Measurements from ENCODE around the gene ASB10. TPM values are rescaled to one million over a fixed set of nuclear protein-coding genes. Genes with fewer than 3 reads are reported as not detected.
A peak's percentile ranks its signal among the peaks of the same experiment; 100 is the strongest.

ASB10 gene
- total and polyA plus RNA-seq, 4 donors = 0.12 TPM; not detected in 3

GRCh38 chr7:151148319-151149259 is 38.5 kb downstream of the ASB10 start:
- no peaks in the 10 kb centered on the region for H3K9me3 ChIP-seq (ENCODE audit: control insufficient read depth, insufficient read depth, low read length)
- peaks cover 6% of the 10 kb centered on the region for H3K27me3 ChIP-seq (ENCODE audit: control insufficient read depth, insufficient read depth, low read length)
- DNase-seq (ENCODE audit: low read depth in 4 of 6, low spot score in 6 of 6) = no peak

GRCh38 chr7:151146761-151147160 is 40.3 kb downstream of the ASB10 start:
- WGBS (ENCODE audit: insufficient coverage) = 60% methylated on average over 1 of the region's 3 CpGs
- Histone ChIP-seq H3K4me3 (ENCODE audit: low read depth, low read length) (no peak overlapping the region), H3K27ac (ENCODE audit: low read depth, low read length) (no peak overlapping the region), H3K36me3 (ENCODE audit: control insufficient read depth, insufficient read depth, low read length) (peaks cover 35% of the 10 kb centered on the region), H3K9me3 (ENCODE audit: control insufficient read depth, insufficient read depth, low read length) (no peaks in the 10 kb centered on the region), H3K27me3 (ENCODE audit: control insufficient read depth, insufficient read depth, low read length) (peaks cover 4% of the 10 kb centered on the region), H3K4me1 (ENCODE audit: control insufficient read depth, insufficient read depth, low read length) (peaks cover 29% of the 10 kb centered on the region)
- DNase-seq (ENCODE audit: low read depth in 4 of 6, low spot score in 6 of 6) = no peak

More at GRCh38 chr7:151148319-151149259, 38.5 kb downstream of the ASB10 start:
- Histone ChIP-seq H3K4me3 (ENCODE audit: low read depth, low read length) (no peak overlapping the region), H3K36me3 (ENCODE audit: control insufficient read depth, insufficient read depth, low read length) (peaks cover 17% of the 10 kb centered on the region), H3K27ac (ENCODE audit: low read depth, low read length) (no peak overlapping the region), H3K4me1 (ENCODE audit: control insufficient read depth, insufficient read depth, low read length) (peaks cover 11% of the 10 kb centered on the region)
- 57% methylated on average over 21 of the region's 22 CpGs for WGBS (ENCODE audit: insufficient coverage)

DNA sequence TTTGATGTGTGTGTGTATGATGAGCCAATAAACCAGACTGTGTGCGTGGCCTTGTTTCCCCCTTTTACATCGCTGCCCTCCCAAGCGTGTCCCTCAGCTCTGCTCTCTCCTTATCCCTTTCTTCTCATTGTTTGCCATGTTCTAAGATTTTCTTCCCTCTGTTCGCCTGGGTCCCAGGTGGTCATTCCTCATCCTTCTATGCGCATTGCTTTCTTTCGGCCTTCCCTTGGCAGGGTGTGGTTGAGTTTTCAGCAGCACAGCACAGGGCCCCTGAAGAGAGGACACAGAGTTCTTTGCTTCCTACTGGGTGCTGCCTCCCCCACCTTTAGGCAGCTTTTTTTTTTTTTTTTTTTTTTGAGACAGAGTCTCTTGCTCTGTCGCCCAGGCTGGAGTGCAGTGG is 42.7 kb downstream of the ASB10 start:
- H3K4me3 ChIP-seq (ENCODE audit: low read depth, low read length) = no peak overlapping the region
- H3K27ac ChIP-seq (ENCODE audit: low read depth, low read length) = no peak overlapping the region
- 83% methylated on average over 4 of the region's 7 CpGs for WGBS (ENCODE audit: insufficient coverage)
- H3K9me3 ChIP-seq (ENCODE audit: control insufficient read depth, insufficient read depth, low read length) = no peaks in the 10 kb centered on the region
- peaks cover 56% of the 10 kb centered on the region for H3K36me3 ChIP-seq (ENCODE audit: control insufficient read depth, insufficient read depth, low read length)
- H3K27me3 ChIP-seq (ENCODE audit: control insufficient read depth, insufficient read depth, low read length) = no peaks in the 10 kb centered on the region
- H3K4me1 ChIP-seq (ENCODE audit: control insufficient read depth, insufficient read depth, low read length) = peaks cover 44% of the 10 kb centered on the region
- no peak for DNase-seq (ENCODE audit: low read depth in 4 of 6, low spot score in 6 of 6)

- H3K4me1 ChIP-seq (ENCODE audit: control insufficient read depth, insufficient read depth, low read length) = peaks cover 48% of the 10 kb centered on the region
- no peaks in the 10 kb centered on the region for H3K27me3 ChIP-seq (ENCODE audit: control insufficient read depth, insufficient read depth, low read length)
- no peak for DNase-seq (ENCODE audit: low read depth in 4 of 6, low spot score in 6 of 6)
- 60% methylated on average over 23 of the region's 25 CpGs for WGBS (ENCODE audit: insufficient coverage)
- no peaks in the 10 kb centered on the region for H3K9me3 ChIP-seq (ENCODE audit: control insufficient read depth, insufficient read depth, low read length)
- H3K27ac ChIP-seq (ENCODE audit: low read depth, low read length) = no peak overlapping the region
- peaks cover 62% of the 10 kb centered on the region for H3K36me3 ChIP-seq (ENCODE audit: control insufficient read depth, insufficient read depth, low read length)
- H3K4me3 ChIP-seq (ENCODE audit: low read depth, low read length) = no peak overlapping the region
These were observed 43.6 kb downstream of the ASB10 start for GRCh38 chr7:151143261-151144015.

GRCh38 chr7:151142686-151143040 is 44.4 kb downstream of the ASB10 start:
- peaks cover 56% of the 10 kb centered on the region for H3K4me1 ChIP-seq (ENCODE audit: control insufficient read depth, insufficient read depth, low read length)
- H3K4me3 ChIP-seq (ENCODE audit: low read depth, low read length) = no peak overlapping the region
- no peaks in the 10 kb centered on the region for H3K9me3 ChIP-seq (ENCODE audit: control insufficient read depth, insufficient read depth, low read length)
- H3K27ac ChIP-seq (ENCODE audit: low read depth, low read length) = no peak overlapping the region
- no peaks in the 10 kb centered on the region for H3K27me3 ChIP-seq (ENCODE audit: control insufficient read depth, insufficient read depth, low read length)
- DNase-seq (ENCODE audit: low read depth in 4 of 6, low spot score in 6 of 6) = peak in 1 of 6 donors; percentile 66
- 51% methylated on average over 8 of the region's 10 CpGs for WGBS (ENCODE audit: insufficient coverage)
- peaks cover 70% of the 10 kb centered on the region for H3K36me3 ChIP-seq (ENCODE audit: control insufficient read depth, insufficient read depth, low read length)

GRCh38 chr7:151141855-151142685 is 45.0 kb downstream of the ASB10 start:
- DNase-seq (ENCODE audit: low read depth in 4 of 6, low spot score in 6 of 6) = no peak
- H3K36me3 ChIP-seq (ENCODE audit: control insufficient read depth, insufficient read depth, low read length) = peaks cover 75% of the 10 kb centered on the region
- H3K4me3 ChIP-seq (ENCODE audit: low read depth, low read length) = no peak overlapping the region
- H3K27ac ChIP-seq (ENCODE audit: low read depth, low read length) = no peak overlapping the region
- no peaks in the 10 kb centered on the region for H3K27me3 ChIP-seq (ENCODE audit: control insufficient read depth, insufficient read depth, low read length)
- peaks cover 62% of the 10 kb centered on the region for H3K4me1 ChIP-seq (ENCODE audit: control insufficient read depth, insufficient read depth, low read length)
- H3K9me3 ChIP-seq (ENCODE audit: control insufficient read depth, insufficient read depth, low read length) = no peaks in the 10 kb centered on the region
- 72% methylated on average over 29 of the region's 31 CpGs for WGBS (ENCODE audit: insufficient coverage)

- DNase-seq (ENCODE audit: low read depth in 4 of 6, low spot score in 6 of 6) = peak in 2 of 6 donors; percentile 67 to 81
- Histone ChIP-seq H3K4me1 (ENCODE audit: control insufficient read depth, insufficient read depth, low read length) (peaks cover 69% of the 10 kb centered on the region), H3K36me3 (ENCODE audit: control insufficient read depth, insufficient read depth, low read length) (peaks cover 82% of the 10 kb centered on the region), H3K27ac (ENCODE audit: low read depth, low read length) (no peak overlapping the region), H3K27me3 (ENCODE audit: control insufficient read depth, insufficient read depth, low read length) (no peaks in the 10 kb centered on the region), H3K4me3 (ENCODE audit: low read depth, low read length) (no peak overlapping the region), H3K9me3 (ENCODE audit: control insufficient read depth, insufficient read depth, low read length) (no peaks in the 10 kb centered on the region)
- 31% methylated on average over 4 of the region's 9 CpGs for WGBS (ENCODE audit: insufficient coverage)
These were observed 45.7 kb downstream of the ASB10 start for GRCh38 chr7:151141311-151141854.

GRCh38 chr7:151140826-151141225 is 46.2 kb downstream of the ASB10 start:
- 83% methylated on average over 6 of the region's 7 CpGs for WGBS (ENCODE audit: insufficient coverage)

GRCh38 chr7:151139791-151140190 is 47.3 kb downstream of the ASB10 start:
- peaks cover 95% of the 10 kb centered on the region for H3K36me3 ChIP-seq (ENCODE audit: control insufficient read depth, insufficient read depth, low read length)
- no peak for DNase-seq (ENCODE audit: low read depth in 4 of 6, low spot score in 6 of 6)
- whole genome bisulfite sequencing (ENCODE audit: insufficient coverage) = 86% methylated on average over 3 of the region's 9 CpGs
- no peaks in the 10 kb centered on the region for H3K27me3 ChIP-seq (ENCODE audit: control insufficient read depth, insufficient read depth, low read length)
- H3K4me3 ChIP-seq (ENCODE audit: low read depth, low read length) = no peak overlapping the region
- H3K27ac ChIP-seq (ENCODE audit: low read depth, low read length) = no peak overlapping the region
- no peaks in the 10 kb centered on the region for H3K9me3 ChIP-seq (ENCODE audit: control insufficient read depth, insufficient read depth, low read length)
- H3K4me1 ChIP-seq (ENCODE audit: control insufficient read depth, insufficient read depth, low read length) = peaks cover 79% of the 10 kb centered on the region

More at GRCh38 chr7:151140826-151141225, 46.2 kb downstream of the ASB10 start:
- no peak overlapping the region for H3K27ac ChIP-seq (ENCODE audit: low read depth, low read length)
- H3K27me3 ChIP-seq (ENCODE audit: control insufficient read depth, insufficient read depth, low read length) = no peaks in the 10 kb centered on the region
- peaks cover 88% of the 10 kb centered on the region for H3K36me3 ChIP-seq (ENCODE audit: control insufficient read depth, insufficient read depth, low read length)
- H3K9me3 ChIP-seq (ENCODE audit: control insufficient read depth, insufficient read depth, low read length) = no peaks in the 10 kb centered on the region
- no peak overlapping the region for H3K4me3 ChIP-seq (ENCODE audit: low read depth, low read length)
- peaks cover 74% of the 10 kb centered on the region for H3K4me1 ChIP-seq (ENCODE audit: control insufficient read depth, insufficient read depth, low read length)
- DNase-seq (ENCODE audit: low read depth in 4 of 6, low spot score in 6 of 6) = no peak

Measured in spinal cord (tissue), 10 donors.